ENCODE results near the gene SFMBT2.
A peak's percentile ranks its signal among the peaks of the same experiment; 100 is the strongest.

Gene SFMBT2

GRCh38 chr10:7410862-7411670, at the start of gene SFMBT2:
Gene SFMBT2, minus strand, starts transcription at chr10:7411034. Its CDS starts 29,136 bp downstream, at chr10:7381898.
- no peaks in the 10 kb centered on the region for H3K36me3 ChIP-seq (ENCODE audit: control insufficient read depth, insufficient read depth, low read length)
- H3K27me3 ChIP-seq (replicated peaks; ENCODE audit: control insufficient read depth, insufficient read depth, low read length), result no peaks in the 10 kb centered on the region; the same call in none of the 2 replicates
- TF ChIP-seq CTCF (IDR thresholded peaks at IDR 0.05; ENCODE audit: insufficient read depth, low read length, poor library complexity, severe bottlenecking), result no peak
- H3K4me3 ChIP-seq (replicated peaks; ENCODE audit: low read depth, low read length), result peak within 1 kb of the TSS; percentile 66
- DNase-seq (ENCODE audit: extremely low read depth, insufficient read length), result peak; percentile 81

- H3K27me3 ChIP-seq (replicated peaks; ENCODE audit: control insufficient read depth, insufficient read depth, low read length), result no peaks in the 10 kb centered on the region
- DNase-seq (ENCODE audit: extremely low read depth, insufficient read length), result no peak
- no peaks in the 10 kb centered on the region for H3K36me3 ChIP-seq (ENCODE audit: control insufficient read depth, insufficient read depth, low read length)
- TF ChIP-seq CTCF (IDR thresholded peaks at IDR 0.05; ENCODE audit: insufficient read depth, low read length, poor library complexity, severe bottlenecking), result no peak
- H3K4me3 ChIP-seq (replicated peaks; ENCODE audit: low read depth, low read length), result no peak overlapping the region
Measured at GRCh38 chr10:7460006-7460405, 49.2 kb upstream of the SFMBT2 start.

- DNase-seq (ENCODE audit: extremely low read depth, insufficient read length), result no peak
- TF ChIP-seq CTCF (IDR thresholded peaks at IDR 0.05; ENCODE audit: insufficient read depth, low read length, poor library complexity, severe bottlenecking), result no peak
- Histone ChIP-seq H3K36me3 (ENCODE audit: control insufficient read depth, insufficient read depth, low read length) (no peaks in the 10 kb centered on the region), H3K4me3 (replicated peaks; ENCODE audit: low read depth, low read length) (no peak overlapping the region), H3K27me3 (replicated peaks; ENCODE audit: control insufficient read depth, insufficient read depth, low read length) (no peaks in the 10 kb centered on the region)
Measured at GRCh38 chr10:7458556-7458955, 47.7 kb upstream of the SFMBT2 start.

GRCh38 chr10:7457478-7458316, 46.9 kb upstream of the SFMBT2 start:
- no peaks in the 10 kb centered on the region for H3K36me3 ChIP-seq (ENCODE audit: control insufficient read depth, insufficient read depth, low read length)
- DNase-seq (ENCODE audit: extremely low read depth, insufficient read length), result peak; percentile 55
- no peaks in the 10 kb centered on the region for H3K27me3 ChIP-seq (replicated peaks; ENCODE audit: control insufficient read depth, insufficient read depth, low read length)
- no peak for TF ChIP-seq CTCF (IDR thresholded peaks at IDR 0.05; ENCODE audit: insufficient read depth, low read length, poor library complexity, severe bottlenecking)
- H3K4me3 ChIP-seq (replicated peaks; ENCODE audit: low read depth, low read length), result no peak overlapping the region

GRCh38 chr10:7449063-7449695, 38.3 kb upstream of the SFMBT2 start:
- no peaks in the 10 kb centered on the region for H3K27me3 ChIP-seq (replicated peaks; ENCODE audit: control insufficient read depth, insufficient read depth, low read length)
- no peaks in the 10 kb centered on the region for H3K36me3 ChIP-seq (ENCODE audit: control insufficient read depth, insufficient read depth, low read length)
- no peak for DNase-seq (ENCODE audit: extremely low read depth, insufficient read length)
- H3K4me3 ChIP-seq (replicated peaks; ENCODE audit: low read depth, low read length), result no peak overlapping the region
- no peak for TF ChIP-seq CTCF (IDR thresholded peaks at IDR 0.05; ENCODE audit: insufficient read depth, low read length, poor library complexity, severe bottlenecking)

All from GM06990 (cell line).